ENCODE results near the gene ZHX3.

DNA sequence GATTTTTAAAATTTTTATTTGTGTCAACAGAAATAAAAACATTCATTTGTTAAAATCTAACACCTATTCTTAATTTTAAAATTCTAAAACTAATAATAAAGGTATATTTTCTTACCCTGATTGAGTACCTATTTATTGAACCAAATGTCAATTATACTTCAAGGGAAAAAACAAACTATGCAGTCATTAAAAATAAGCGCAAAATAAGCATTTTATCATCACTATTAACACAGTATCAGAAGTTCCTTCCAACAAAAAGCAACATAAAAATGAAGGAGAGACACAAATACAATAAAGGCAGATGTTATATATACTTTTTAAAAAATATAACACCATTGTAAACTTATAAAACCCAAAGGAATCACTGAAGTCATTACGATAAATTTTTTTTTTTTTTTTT is 52.7 kb downstream of the ZHX3 start:
- TF ChIP-seq, protein P1, sequence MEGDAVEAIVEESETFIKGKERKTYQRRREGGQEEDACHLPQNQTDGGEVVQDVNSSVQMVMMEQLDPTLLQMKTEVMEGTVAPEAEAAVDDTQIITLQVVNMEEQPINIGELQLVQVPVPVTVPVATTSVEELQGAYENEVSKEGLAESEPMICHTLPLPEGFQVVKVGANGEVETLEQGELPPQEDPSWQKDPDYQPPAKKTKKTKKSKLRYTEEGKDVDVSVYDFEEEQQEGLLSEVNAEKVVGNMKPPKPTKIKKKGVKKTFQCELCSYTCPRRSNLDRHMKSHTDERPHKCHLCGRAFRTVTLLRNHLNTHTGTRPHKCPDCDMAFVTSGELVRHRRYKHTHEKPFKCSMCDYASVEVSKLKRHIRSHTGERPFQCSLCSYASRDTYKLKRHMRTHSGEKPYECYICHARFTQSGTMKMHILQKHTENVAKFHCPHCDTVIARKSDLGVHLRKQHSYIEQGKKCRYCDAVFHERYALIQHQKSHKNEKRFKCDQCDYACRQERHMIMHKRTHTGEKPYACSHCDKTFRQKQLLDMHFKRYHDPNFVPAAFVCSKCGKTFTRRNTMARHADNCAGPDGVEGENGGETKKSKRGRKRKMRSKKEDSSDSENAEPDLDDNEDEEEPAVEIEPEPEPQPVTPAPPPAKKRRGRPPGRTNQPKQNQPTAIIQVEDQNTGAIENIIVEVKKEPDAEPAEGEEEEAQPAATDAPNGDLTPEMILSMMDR (IDR thresholded peaks at IDR 0.05) = no peak
- TF ChIP-seq POLR2A (IDR thresholded peaks at IDR 0.05) = no peak
